Neutrophil (primary cell): ENCODE data around the gene GALNT6.

Experiments
- H3K27ac ChIP-seq: fragments of 200-600 bp; sonication (generic); 2 replicates; pipeline ENCODE4 v1.5.1; 2016; ENCODE audit warnings: mild to moderate bottlenecking, moderate library complexity
- H3K27me3 ChIP-seq: fragments of 200-600 bp; sonication (generic); 2 replicates; pipeline ENCODE4 v1.6.0; 2016; ENCODE audit warnings: mild to moderate bottlenecking
- H3K36me3 ChIP-seq: fragments of 200-600 bp; sonication (generic); 2 replicates; pipeline ENCODE4 v1.5.1; 2017
- H3K4me1 ChIP-seq, 2 experiments: fragments of 200-600 bp in 1 of 2; sonication (generic) in 1 of 2; 1 replicate in 1 of 2; 2 replicates in 1 of 2; pipeline versions ENCODE4 v1.5.1 to v1.6.1; 2013 to 2016; ENCODE audit warnings: low read depth in 1 of 2, low read length in 1 of 2, mild to moderate bottlenecking in 1 of 2, moderate library complexity in 1 of 2; ENCODE audit not compliant: control insufficient read depth in 1 of 2, insufficient read depth in 1 of 2
- H3K4me3 ChIP-seq, 2 experiments: fragments of 200-600 bp in 1 of 2; sonication (generic) in 1 of 2; 1 replicate in 1 of 2; 2 replicates in 1 of 2; pipeline ENCODE4 v1.5.1; 2013 to 2016; ENCODE audit warnings: low read depth in 1 of 2, low read length in 1 of 2, mild to moderate bottlenecking in 1 of 2, moderate library complexity in 1 of 2
- H3K9me3 ChIP-seq: fragments of 200-600 bp; sonication (generic); 2 replicates; pipeline ENCODE4 v1.5.1; 2016
- CTCF ChIP-seq: fragments of 200-600 bp; sonication (generic); IDR thresholded peaks from 2 replicates; pipeline ENCODE4 v1.5.1; 2016; ENCODE audit warnings: antibody characterized with exemption

The GALNT6 gene

GRCh38 chr12:51349026-51349425 lies 42.2 kb downstream of the GALNT6 start:
- TF ChIP-seq CTCF: no peak
- H3K9me3 ChIP-seq: no peaks in the 10 kb centered on the region
- H3K36me3 ChIP-seq: no peaks in the 10 kb centered on the region
- no peaks in the 10 kb centered on the region for H3K27me3 ChIP-seq
- H3K27ac ChIP-seq: no peak overlapping the region
- H3K4me1 ChIP-seq: no peaks in the 10 kb centered on the region
- H3K4me3 ChIP-seq: no peak overlapping the region

- Histone ChIP-seq H3K4me3 (no peak overlapping the region), H3K27me3 (no peaks in the 10 kb centered on the region), H3K36me3 (no peaks in the 10 kb centered on the region), H3K9me3 (no peaks in the 10 kb centered on the region), H3K27ac (no peak overlapping the region), H3K4me1 (no peaks in the 10 kb centered on the region)
- TF ChIP-seq CTCF: no peak
These were observed 43.1 kb downstream of the GALNT6 start for GRCh38 chr12:51348116-51348515.

- H3K4me3 ChIP-seq: no peak within 1 kb of the TSS
- no peaks in the 10 kb centered on the region for H3K36me3 ChIP-seq
- H3K4me1 ChIP-seq: peaks cover 0 to 1% of the 10 kb centered on the region in 2 experiments
- TF ChIP-seq CTCF: no peak
- H3K9me3 ChIP-seq: no peaks in the 10 kb centered on the region
- no peaks in the 10 kb centered on the region for H3K27me3 ChIP-seq
- H3K27ac ChIP-seq: no peak within 1 kb of the TSS
These were observed 44.6 kb downstream of the GALNT6 start, which contains the start of gene CELA1 for GRCh38 chr12:51346581-51346980. CELA1 (minus strand) TSS chr12:51346679; CDS start chr12:51346638, 41 bp downstream.

GRCh38 chr12:51345681-51346080 lies 45.5 kb downstream of the GALNT6 start:
- no peak overlapping the region for H3K4me3 ChIP-seq
- H3K27ac ChIP-seq: no peak overlapping the region
- H3K36me3 ChIP-seq: no peaks in the 10 kb centered on the region
- no peaks in the 10 kb centered on the region for H3K27me3 ChIP-seq
- peaks cover 6 to 9% of the 10 kb centered on the region in 2 experiments for H3K4me1 ChIP-seq
- H3K9me3 ChIP-seq: no peaks in the 10 kb centered on the region
- TF ChIP-seq CTCF: no peak

DNA sequence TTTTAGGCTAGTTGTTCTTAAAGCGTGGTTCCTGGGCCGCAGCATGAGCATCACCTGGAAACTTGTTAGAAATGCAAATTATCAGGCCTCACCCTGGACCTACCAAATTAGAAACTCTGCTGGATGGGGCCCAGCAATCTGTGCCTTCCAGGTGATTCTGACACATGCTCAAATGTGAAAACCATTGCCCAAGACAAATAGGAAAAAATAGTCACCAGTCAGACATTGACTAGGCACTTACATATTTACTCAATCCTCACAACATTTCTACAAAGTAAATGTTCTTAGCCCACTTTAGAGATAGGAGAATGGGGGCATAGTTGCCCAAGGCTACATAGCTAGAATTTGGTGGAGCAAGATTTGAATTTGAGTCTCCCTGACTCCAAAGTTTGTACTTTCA lies 48.0 kb downstream of the GALNT6 start:
- no peak overlapping the region for H3K27ac ChIP-seq
- no peaks in the 10 kb centered on the region for H3K9me3 ChIP-seq
- H3K36me3 ChIP-seq: no peaks in the 10 kb centered on the region
- no peak overlapping the region for H3K4me3 ChIP-seq
- peaks cover 6 to 9% of the 10 kb centered on the region in 2 experiments for H3K4me1 ChIP-seq
- no peaks in the 10 kb centered on the region for H3K27me3 ChIP-seq
- TF ChIP-seq CTCF: no peak

- Histone ChIP-seq H3K27ac (no peak overlapping the region), H3K27me3 (no peaks in the 10 kb centered on the region), H3K36me3 (no peaks in the 10 kb centered on the region), H3K9me3 (no peaks in the 10 kb centered on the region), H3K4me1 (peaks cover 6 to 9% of the 10 kb centered on the region in 2 experiments), H3K4me3 (no peak overlapping the region)
- no peak for TF ChIP-seq CTCF
These were observed 48.8 kb downstream of the GALNT6 start for GRCh38 chr12:51342416-51342815.
